ENCODE measurements around the gene SSBP3. TPM values are rescaled to one million over a fixed set of nuclear protein-coding genes. Genes with fewer than 3 reads are reported as not detected.

SSBP3 gene
- total RNA-seq, 4 donors from 2014 or later: 15.4 to 23.0 (median 18.2) TPM

DNA sequence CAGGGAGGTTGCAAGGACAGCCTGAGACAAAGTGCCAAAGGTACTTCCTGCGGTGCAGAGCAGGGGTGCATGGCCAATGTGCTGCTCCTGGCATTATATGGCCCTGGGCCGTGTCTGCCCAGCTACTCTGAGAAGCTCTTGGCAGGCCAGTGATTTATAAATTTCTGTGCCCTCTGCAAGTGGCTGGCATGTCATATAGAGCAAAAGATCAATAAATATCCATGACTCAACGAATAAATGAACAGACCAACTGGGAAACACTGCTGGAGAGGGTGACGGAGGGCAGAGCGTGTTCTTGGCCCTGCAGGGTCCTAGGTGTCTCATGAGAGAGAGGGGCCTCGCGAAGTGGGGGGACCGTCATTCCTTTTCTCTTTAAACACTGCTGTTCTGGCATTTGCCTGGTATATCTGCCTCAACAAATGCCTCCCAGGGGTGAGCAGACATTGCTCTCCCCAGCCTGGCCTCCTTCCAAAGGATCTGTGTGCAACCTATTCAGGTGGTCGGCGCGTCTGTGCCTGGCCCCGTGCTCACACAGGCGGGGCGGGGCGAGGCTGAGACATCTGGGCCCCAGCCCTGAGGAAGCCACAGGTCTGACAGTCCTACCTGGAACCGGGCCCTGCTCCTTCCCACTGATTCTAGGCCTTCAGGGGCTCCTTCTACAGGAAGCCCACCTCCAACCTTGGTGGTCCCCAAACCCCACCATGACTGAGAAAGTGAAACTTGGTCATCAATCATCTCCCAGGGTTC, 123.9 kb downstream of the SSBP3 start:
- intact Hi-C loops (cut with DNase I): no loop called here
- Histone ChIP-seq H3K4me3 (replicated peaks in 1 of 3) (no peak overlapping the region), H3K36me3 (no peaks in the 10 kb centered on the region), H3K27ac (no peak overlapping the region), H3K4me1 (peaks cover 23 to 37% of the 10 kb centered on the region in 2 donors), H3K27me3 (no peaks in the 10 kb centered on the region), H3K9me3 (no peaks in the 10 kb centered on the region)
- WGBS, 2 donors: 87 to 96% methylated on average over 9 to 16 of the region's 16 CpGs
- no peak for DNase-seq
- TF ChIP-seq POLR2A (IDR thresholded peaks at IDR 0.05): no peak
- TF ChIP-seq, protein P1, sequence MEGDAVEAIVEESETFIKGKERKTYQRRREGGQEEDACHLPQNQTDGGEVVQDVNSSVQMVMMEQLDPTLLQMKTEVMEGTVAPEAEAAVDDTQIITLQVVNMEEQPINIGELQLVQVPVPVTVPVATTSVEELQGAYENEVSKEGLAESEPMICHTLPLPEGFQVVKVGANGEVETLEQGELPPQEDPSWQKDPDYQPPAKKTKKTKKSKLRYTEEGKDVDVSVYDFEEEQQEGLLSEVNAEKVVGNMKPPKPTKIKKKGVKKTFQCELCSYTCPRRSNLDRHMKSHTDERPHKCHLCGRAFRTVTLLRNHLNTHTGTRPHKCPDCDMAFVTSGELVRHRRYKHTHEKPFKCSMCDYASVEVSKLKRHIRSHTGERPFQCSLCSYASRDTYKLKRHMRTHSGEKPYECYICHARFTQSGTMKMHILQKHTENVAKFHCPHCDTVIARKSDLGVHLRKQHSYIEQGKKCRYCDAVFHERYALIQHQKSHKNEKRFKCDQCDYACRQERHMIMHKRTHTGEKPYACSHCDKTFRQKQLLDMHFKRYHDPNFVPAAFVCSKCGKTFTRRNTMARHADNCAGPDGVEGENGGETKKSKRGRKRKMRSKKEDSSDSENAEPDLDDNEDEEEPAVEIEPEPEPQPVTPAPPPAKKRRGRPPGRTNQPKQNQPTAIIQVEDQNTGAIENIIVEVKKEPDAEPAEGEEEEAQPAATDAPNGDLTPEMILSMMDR (IDR thresholded peaks at IDR 0.05): no peak

DNA sequence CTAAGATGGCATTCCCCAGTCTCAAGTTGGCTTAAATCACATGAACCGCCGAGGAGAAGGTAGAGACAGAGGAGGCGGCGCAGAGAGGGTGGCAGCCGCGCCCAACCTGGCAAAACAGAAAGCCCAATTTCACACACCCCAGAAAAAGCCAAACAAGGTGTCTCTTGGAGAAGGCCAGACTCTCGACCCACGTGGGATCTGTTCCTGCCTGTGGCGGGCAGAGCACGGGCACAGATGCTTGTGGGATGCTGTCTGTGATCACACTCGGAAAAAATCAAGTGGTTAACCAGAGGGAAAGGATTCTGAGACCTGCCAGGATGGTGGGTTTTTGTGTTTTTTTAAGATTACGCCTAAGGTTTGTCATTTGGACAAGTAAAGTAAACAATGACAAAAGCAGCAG, 125.5 kb downstream of the SSBP3 start:
- Histone ChIP-seq H3K36me3 (no peaks in the 10 kb centered on the region), H3K27me3 (no peaks in the 10 kb centered on the region), H3K4me1 (peaks cover 23 to 41% of the 10 kb centered on the region in 2 donors), H3K4me3 (replicated peaks in 1 of 3) (no peak overlapping the region), H3K9me3 (no peaks in the 10 kb centered on the region), H3K27ac (no peak overlapping the region)
- intact Hi-C loops (cut with DNase I): no loop called here
- TF ChIP-seq POLR2A (IDR thresholded peaks at IDR 0.05): no peak
- TF ChIP-seq, protein P1 (IDR thresholded peaks at IDR 0.05): no peak
- DNase-seq: no peak
- WGBS, 2 donors: 89 to 92% methylated on average over 12 of the region's 12 CpGs

DNA sequence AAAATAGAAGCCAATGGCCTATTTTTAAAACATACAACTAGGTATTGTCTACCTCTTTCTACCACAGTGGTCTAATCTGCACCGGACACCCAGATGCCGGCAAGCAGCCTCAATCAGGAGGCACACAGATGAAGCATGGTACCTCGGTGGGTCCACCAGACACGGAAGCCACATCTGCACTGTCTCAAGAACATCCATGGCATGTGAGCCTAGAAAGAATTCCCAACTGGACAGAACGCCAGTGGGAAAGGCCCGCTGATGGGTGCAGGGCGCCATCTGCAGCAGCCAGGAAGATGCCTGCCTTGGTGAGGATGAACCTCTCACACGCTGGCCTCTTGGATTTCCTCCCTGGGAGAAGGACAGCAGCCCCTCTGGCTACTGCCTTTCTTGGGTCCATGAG, 126.7 kb downstream of the SSBP3 start:
- intact Hi-C loops (cut with DNase I): no loop called here
- peak overlapping the region in 1 of 3 donors; percentile 86 for H3K27ac ChIP-seq
- DNase-seq: no peak
- 97 to 99% methylated on average over 8 of the region's 8 CpGs for WGBS, 2 donors
- H3K27me3 ChIP-seq: no peaks in the 10 kb centered on the region
- no peaks in the 10 kb centered on the region for H3K9me3 ChIP-seq
- H3K4me1 ChIP-seq: peaks cover 33 to 53% of the 10 kb centered on the region in 2 donors
- TF ChIP-seq, protein P1 (IDR thresholded peaks at IDR 0.05): no peak
- TF ChIP-seq POLR2A (IDR thresholded peaks at IDR 0.05): no peak
- no peak overlapping the region for H3K4me3 ChIP-seq (replicated peaks in 1 of 3)
- H3K36me3 ChIP-seq: no peaks in the 10 kb centered on the region

DNA sequence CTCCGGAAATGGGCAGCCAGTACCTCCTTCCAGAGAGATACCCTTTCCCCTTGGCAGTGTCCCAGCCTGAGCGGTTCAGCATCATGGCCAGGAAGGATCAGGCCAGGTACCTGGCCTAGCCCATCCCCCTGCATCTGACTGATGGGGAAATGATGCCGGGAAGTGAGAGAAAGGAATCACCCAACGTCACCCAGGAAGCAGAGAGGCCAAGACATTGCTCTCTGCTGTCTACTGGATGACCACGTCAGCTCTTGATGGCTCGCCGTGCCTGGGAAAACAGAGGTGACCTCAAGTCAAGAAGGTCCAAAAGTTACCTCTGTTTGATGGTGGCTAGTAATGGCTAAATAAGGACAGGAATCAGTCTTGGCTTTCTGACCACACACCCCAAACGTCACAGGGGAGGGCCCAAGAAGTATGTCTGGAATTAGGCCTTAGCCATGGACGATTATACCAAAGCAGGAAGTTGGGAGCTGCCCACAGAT, 127.2 kb downstream of the SSBP3 start:
- TF ChIP-seq, protein P1 (IDR thresholded peaks at IDR 0.05): no peak
- no peak for TF ChIP-seq POLR2A (IDR thresholded peaks at IDR 0.05)
- Histone ChIP-seq H3K4me3 (replicated peaks in 1 of 3) (no peak overlapping the region), H3K27ac (peak overlapping the region; percentile 17 to 94 (median 86)), H3K9me3 (no peaks in the 10 kb centered on the region), H3K4me1 (peaks cover 38 to 58% of the 10 kb centered on the region in 2 donors), H3K36me3 (no peaks in the 10 kb centered on the region), H3K27me3 (no peaks in the 10 kb centered on the region)
- intact Hi-C loops (cut with DNase I): no loop called here
- DNase-seq: no peak
- WGBS, 2 donors: 61 to 76% methylated on average over 7 to 9 of the region's 9 CpGs

All from thyroid gland (tissue), 4 donors.